Activated CD4-positive, CD25-positive, alpha-beta regulatory T cell treated with anti-CD3 and anti-CD28 coated beads, Interleukin-2, amount 50 U/mL, for 72 hours (primary cell): ENCODE results near the gene CD99L2.

ENCODE experiments used
- DNase-seq: peaks from one replicate; pipeline ENCODE4 v3.0.0; 2021

CD99L2 gene

GRCh38 chrX:150761176-150761818 lies 137.2 kb downstream of the CD99L2 start:
- no peak for DNase-seq

GRCh38 chrX:150759568-150760416 lies 138.7 kb downstream of the CD99L2 start:
- DNase-seq: no peak

GRCh38 chrX:150757371-150757770 lies 141.1 kb downstream of the CD99L2 start:
- DNase-seq: no peak

- DNase-seq: no peak
These were observed 144.5 kb downstream of the CD99L2 start for GRCh38 chrX:150753968-150754367.

- no peak for DNase-seq
These were observed 145.1 kb downstream of the CD99L2 start for GRCh38 chrX:150753357-150753756.

GRCh38 chrX:150752124-150752523 lies 146.3 kb downstream of the CD99L2 start:
- DNase-seq: no peak

GRCh38 chrX:150736475-150736874 lies 162.0 kb downstream of the CD99L2 start:
- no peak for DNase-seq

GRCh38 chrX:150731795-150732194 lies 166.7 kb downstream of the CD99L2 start:
- DNase-seq: no peak

GRCh38 chrX:150730719-150731118 lies 167.7 kb downstream of the CD99L2 start:
- DNase-seq: no peak

- DNase-seq: no peak
These were observed 168.5 kb downstream of the CD99L2 start for GRCh38 chrX:150729956-150730355.

- no peak for DNase-seq
These were observed 178.8 kb downstream of the CD99L2 start for GRCh38 chrX:150719621-150720020.
